Hepatocyte (in vitro differentiated cells): ENCODE results near the gene BAG3.

Experiments
- CTCF ChIP-seq: fragments of 200-600 bp; sonication (generic); IDR thresholded peaks from 2 replicates; pipeline ENCODE4 v1.5.1; 2016; ENCODE audit warnings: antibody characterized with exemption, mild to moderate bottlenecking; ENCODE audit not compliant: poor library complexity
- EZH2 ChIP-seq: fragments of 200-600 bp; sonication (generic); IDR thresholded peaks from 2 replicates; pipeline ENCODE4 v1.6.1; 2016; ENCODE audit warnings: antibody characterized with exemption, mild to moderate bottlenecking, borderline replicate concordance
- EZH2phosphoT487 ChIP-seq: fragments of 200-600 bp; sonication (generic); IDR thresholded peaks from one replicate; pipeline ENCODE4 v1.6.1; 2018; ENCODE audit warnings: antibody characterized with exemption, mild to moderate bottlenecking, low read depth, moderate library complexity; ENCODE audit not compliant: unreplicated experiment, severe bottlenecking

DNA sequence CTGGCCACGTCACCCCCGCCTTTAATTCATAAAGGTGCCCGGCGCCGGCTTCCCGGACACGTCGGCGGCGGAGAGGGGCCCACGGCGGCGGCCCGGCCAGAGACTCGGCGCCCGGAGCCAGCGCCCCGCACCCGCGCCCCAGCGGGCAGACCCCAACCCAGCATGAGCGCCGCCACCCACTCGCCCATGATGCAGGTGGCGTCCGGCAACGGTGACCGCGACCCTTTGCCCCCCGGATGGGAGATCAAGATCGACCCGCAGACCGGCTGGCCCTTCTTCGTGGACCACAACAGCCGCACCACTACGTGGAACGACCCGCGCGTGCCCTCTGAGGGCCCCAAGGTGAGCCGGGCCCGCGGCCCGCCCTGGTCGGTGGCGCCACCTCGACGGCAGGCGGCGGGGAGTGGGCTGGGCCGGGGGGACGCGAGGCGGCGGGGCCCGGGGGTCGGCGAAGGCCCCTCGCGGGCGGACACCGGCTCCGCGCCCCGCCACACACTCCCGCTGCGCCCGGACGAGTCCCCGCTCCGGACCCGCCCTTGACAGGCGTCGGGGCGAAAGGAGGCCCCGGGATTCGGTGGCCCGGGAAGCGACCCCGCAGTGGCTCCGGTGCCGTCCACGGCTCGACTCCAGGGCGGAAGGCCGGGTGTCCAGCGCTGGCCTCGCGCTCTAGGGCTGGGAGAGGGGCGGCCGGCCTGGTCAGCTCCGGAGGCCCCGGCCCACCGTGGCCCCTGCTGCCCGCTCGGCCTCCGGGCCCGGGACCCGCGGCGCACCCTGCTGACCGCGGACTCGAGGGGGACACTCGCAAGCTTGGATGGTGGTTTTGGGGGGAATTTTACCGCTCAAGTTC is 557 bp downstream of the BAG3 start:
- TF ChIP-seq CTCF (no peak), EZH2 (no peak), EZH2phosphoT487 (no peak)
